Naive thymus-derived CD8-positive, alpha-beta T cell (primary cell): ENCODE results near the gene PIM1. TPM values are rescaled to one million over a fixed set of nuclear protein-coding genes. Genes with fewer than 3 reads are reported as not detected.
A peak's percentile ranks its signal among the peaks of the same experiment; 100 is the strongest.

Experiments
- ATAC-seq, 2 donors: fragments of 150-1000 bp; cut with Tn5 transposase in 1 of 2; sonication (Bioruptor Pico), chemical (Tn5 transposase) in 1 of 2; 1 replicate in 1 of 2; 2 replicates in 1 of 2; pipeline ENCODE4 v1.10.0; 2021; ENCODE audit warnings: mild to moderate bottlenecking in 2 of 2, moderate library complexity in 2 of 2
- POLR2A ChIA-PET: fragments of 350-600 bp; sonication (Branson Sonifier 250); formaldehyde crosslinking; loops from one replicate; lab custom pipeline; 2021; ENCODE audit warnings: antibody characterized with exemption; lab: Charles Lee
- DNase-seq, 10 donors: peaks; one replicate each; pipeline versions ENCODE4 v3.0.0 to v3.0.0-alpha.2; 2020 to 2022
- H3K27ac Mint-ChIP-seq, 10 donors: one replicate each; pipeline ENCODE4 v1.8.0; 2020 to 2022; ENCODE audit warnings: mild to moderate bottlenecking in 10 of 10, mixed read lengths in 10 of 10, moderate library complexity in 4 of 10, inconsistent platforms in 1 of 10
- H3K27me3 Mint-ChIP-seq, 5 donors: one replicate each; pipeline ENCODE4 v1.8.0; 2021 to 2022; ENCODE audit warnings: mixed read lengths in 5 of 5
- H3K36me3 Mint-ChIP-seq, 3 donors: one replicate each; pipeline ENCODE4 v1.8.0; 2020 to 2022; ENCODE audit warnings: mixed read lengths in 3 of 3, mild to moderate bottlenecking in 2 of 3, inconsistent platforms in 1 of 3
- H3K4me1 Mint-ChIP-seq, 4 donors: one replicate each; pipeline ENCODE4 v1.8.0; 2021 to 2022; ENCODE audit warnings: mixed read lengths in 4 of 4
- H3K4me3 Mint-ChIP-seq, 10 donors: one replicate each; pipeline ENCODE4 v1.8.0; 2020 to 2022; ENCODE audit warnings: mild to moderate bottlenecking in 10 of 10, mixed read lengths in 10 of 10, moderate library complexity in 6 of 10, inconsistent platforms in 1 of 10
- H3K9me3 Mint-ChIP-seq, 9 donors: one replicate each; pipeline ENCODE4 v1.8.0; 2020 to 2022; ENCODE audit warnings: mixed read lengths in 9 of 9, mild to moderate bottlenecking in 3 of 9, inconsistent platforms in 1 of 9, moderate library complexity in 1 of 9
- polyA plus RNA-seq, 3 donors: library from polyadenylated mRNA; unstranded; fragments of 300-500 nt; fragmentation: Illumina TruSeq; gene quantifications; one replicate each; pipeline ENCODE4 v1.2.3, GENCODE V29; 2021
- total RNA-seq, 8 experiments: library from RNA in 2 of 8; stranded (reverse) in 2 of 8; gene quantifications; one replicate each; pipeline ENCODE4 v1.2.3 and lab custom pipeline; 2021 to 2026

PIM1 gene
- total and polyA plus RNA-seq, 5 experiments from 2014 or later: 79.3 to 196 (median 106) TPM

GRCh38 chr6:37222125-37222967 is 52.4 kb downstream of the PIM1 start:
- ATAC-seq (peak; percentile 93 to 94), DNase-seq (peak; percentile 43 to 78 (median 64))
- Mint-ChIP-seq H3K4me3 (peak overlapping the region; percentile 75 to 91 (median 86)), H3K27me3 (peaks cover 0 to 2% (median 0%) of the 10 kb centered on the region in 5 donors), H3K9me3 (no peaks in the 10 kb centered on the region), H3K27ac (peak overlapping the region in 6 of 10 donors; percentile 14 to 78 (median 70)), H3K4me1 (peaks cover 7 to 18% (median 10%) of the 10 kb centered on the region in 4 donors), H3K36me3 (no peaks in the 10 kb centered on the region)
- POLR2A ChIA-PET: interaction anchor here (0.9 to 1.5 kb wide), 2 partner anchors 12 to 52 kb away, joined by 3 read pairs; partner anchors contain the start of gene PIM1

- ATAC-seq (no peak), DNase-seq (no peak)
- POLR2A ChIA-PET: no interaction called here
- Mint-ChIP-seq H3K4me1 (peaks cover 7 to 18% (median 10%) of the 10 kb centered on the region in 4 donors), H3K9me3 (no peaks in the 10 kb centered on the region), H3K27me3 (peaks cover 0 to 2% (median 0%) of the 10 kb centered on the region in 5 donors), H3K27ac (peak overlapping the region in 6 of 10 donors; percentile 0 to 74 (median 14)), H3K36me3 (no peaks in the 10 kb centered on the region), H3K4me3 (peak overlapping the region; percentile 75 to 91 (median 86))
Measured at GRCh38 chr6:37222992-37223391, 53.0 kb downstream of the PIM1 start.

Other genes with a start within 250 kb of the PIM1 start
- gene PI16, start 215.4 kb upstream of the PIM1 start, total RNA-seq: 1 to 10 TPM in 1 of 2 experiments, under 1 TPM in 1; 0.65 to 1.1 TPM
- 1 to 10 TPM; 1.2 to 6.4 (median 3.5) TPM for gene PI16, start 215.4 kb upstream of the PIM1 start, polyA plus RNA-seq
- gene MTCH1, start 184.0 kb upstream of the PIM1 start, total RNA-seq: 100 to 1,000 TPM; 137 to 143 TPM
- 10 to 100 TPM; 63.2 to 78.3 (median 74.8) TPM for gene MTCH1, start 184.0 kb upstream of the PIM1 start, polyA plus RNA-seq
- 1 to 10 TPM; 7.2 to 7.4 TPM for gene FGD2, start 164.5 kb upstream of the PIM1 start, total RNA-seq
- under 1 TPM in 1 of 3 donors, not detected in 2; 0.25 TPM for gene FGD2, start 164.5 kb upstream of the PIM1 start, polyA plus RNA-seq
- 1 to 10 TPM; 9.4 to 9.5 TPM for gene TBC1D22B, start 87.6 kb downstream of the PIM1 start, total RNA-seq
- 1 to 10 TPM; 5.1 to 8.4 (median 5.4) TPM for gene TBC1D22B, start 87.6 kb downstream of the PIM1 start, polyA plus RNA-seq
- gene TMEM217, start 88.0 kb downstream of the PIM1 start, total RNA-seq: under 1 TPM; 0.42 to 0.96 TPM
- under 1 TPM; 0.24 to 0.71 (median 0.54) TPM for gene TMEM217, start 88.0 kb downstream of the PIM1 start, polyA plus RNA-seq
- 10 to 100 TPM; 14.3 to 17.2 TPM for gene RNF8, start 183.8 kb downstream of the PIM1 start, total RNA-seq
- 10 to 100 TPM in 1 of 3 donors, 1 to 10 TPM in 2; 9.1 to 16.0 (median 9.6) TPM for gene RNF8, start 183.8 kb downstream of the PIM1 start, polyA plus RNA-seq